Uterus (tissue), 2 donors: Measurements from ENCODE around the gene SLCO2B1.

ENCODE experiments used
- POLR2A ChIP-seq, 2 donors: fragments of 450-650 bp; IDR thresholded peaks; one replicate each; pipeline ENCODE4 v1.6.1; 2016; ENCODE audit warnings: antibody characterized with exemption in 2 of 2, mild to moderate bottlenecking in 1 of 2, moderate library complexity in 1 of 2
- TF ChIP-seq, protein P1 (sequence below), 4 experiments: fragments of 200-600 bp in 2 of 4; fragments of 450-650 bp in 2 of 4; sonication (generic) in 2 of 4; IDR thresholded peaks; one replicate each; pipeline ENCODE4 v1.5.1; 2016 to 2019; ENCODE audit warnings: antibody characterized with exemption in 4 of 4, mild to moderate bottlenecking in 2 of 4, moderate library complexity in 1 of 4

- TF ChIP-seq POLR2A (IDR thresholded peaks at IDR 0.05) = no peak
- TF ChIP-seq, protein P1, sequence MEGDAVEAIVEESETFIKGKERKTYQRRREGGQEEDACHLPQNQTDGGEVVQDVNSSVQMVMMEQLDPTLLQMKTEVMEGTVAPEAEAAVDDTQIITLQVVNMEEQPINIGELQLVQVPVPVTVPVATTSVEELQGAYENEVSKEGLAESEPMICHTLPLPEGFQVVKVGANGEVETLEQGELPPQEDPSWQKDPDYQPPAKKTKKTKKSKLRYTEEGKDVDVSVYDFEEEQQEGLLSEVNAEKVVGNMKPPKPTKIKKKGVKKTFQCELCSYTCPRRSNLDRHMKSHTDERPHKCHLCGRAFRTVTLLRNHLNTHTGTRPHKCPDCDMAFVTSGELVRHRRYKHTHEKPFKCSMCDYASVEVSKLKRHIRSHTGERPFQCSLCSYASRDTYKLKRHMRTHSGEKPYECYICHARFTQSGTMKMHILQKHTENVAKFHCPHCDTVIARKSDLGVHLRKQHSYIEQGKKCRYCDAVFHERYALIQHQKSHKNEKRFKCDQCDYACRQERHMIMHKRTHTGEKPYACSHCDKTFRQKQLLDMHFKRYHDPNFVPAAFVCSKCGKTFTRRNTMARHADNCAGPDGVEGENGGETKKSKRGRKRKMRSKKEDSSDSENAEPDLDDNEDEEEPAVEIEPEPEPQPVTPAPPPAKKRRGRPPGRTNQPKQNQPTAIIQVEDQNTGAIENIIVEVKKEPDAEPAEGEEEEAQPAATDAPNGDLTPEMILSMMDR (IDR thresholded peaks at IDR 0.05) = no peak
These were observed 93.3 kb downstream of the SLCO2B1 start for GRCh38 chr11:75244052-75244814.
